GM21423 (cell line): Measurements from ENCODE around the gene ARL16.

ENCODE experiments used
- ATAC-seq: cut with Tn5 transposase; IDR thresholded peaks from one replicate; pipeline ENCODE4 v1.9.1; 2021; ENCODE audit warnings: mild to moderate bottlenecking, moderate library complexity; ENCODE audit not compliant: unreplicated experiment

ARL16 gene

DNA sequence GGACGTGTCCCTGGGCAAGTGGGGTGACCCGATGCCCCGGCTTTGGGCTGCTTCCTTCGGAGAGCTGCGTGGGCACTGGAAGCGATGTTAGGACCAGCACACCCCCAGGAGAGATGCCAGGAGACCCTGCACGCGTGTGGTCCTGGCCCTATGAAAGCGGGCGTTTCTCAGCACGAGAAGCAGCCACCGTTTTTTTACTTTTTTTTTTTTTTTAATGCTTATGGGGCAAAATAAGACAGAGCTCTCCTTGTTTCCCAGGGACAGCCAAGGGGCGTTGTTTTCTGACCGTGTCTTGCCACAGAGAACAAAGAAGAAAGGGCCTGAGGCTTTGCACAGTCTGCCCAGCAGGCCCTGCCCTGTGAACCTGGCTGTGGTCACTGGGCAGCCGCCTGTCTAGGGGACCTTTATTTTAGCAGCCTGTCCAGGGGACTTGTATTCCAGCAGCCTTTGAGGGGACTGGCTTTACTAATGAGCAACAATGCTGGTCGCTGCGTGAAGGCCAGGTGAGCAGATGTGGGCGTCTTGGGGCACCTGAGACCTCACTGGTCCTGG, 29.5 kb upstream of the ARL16 start:
- ATAC-seq, result no peak

DNA sequence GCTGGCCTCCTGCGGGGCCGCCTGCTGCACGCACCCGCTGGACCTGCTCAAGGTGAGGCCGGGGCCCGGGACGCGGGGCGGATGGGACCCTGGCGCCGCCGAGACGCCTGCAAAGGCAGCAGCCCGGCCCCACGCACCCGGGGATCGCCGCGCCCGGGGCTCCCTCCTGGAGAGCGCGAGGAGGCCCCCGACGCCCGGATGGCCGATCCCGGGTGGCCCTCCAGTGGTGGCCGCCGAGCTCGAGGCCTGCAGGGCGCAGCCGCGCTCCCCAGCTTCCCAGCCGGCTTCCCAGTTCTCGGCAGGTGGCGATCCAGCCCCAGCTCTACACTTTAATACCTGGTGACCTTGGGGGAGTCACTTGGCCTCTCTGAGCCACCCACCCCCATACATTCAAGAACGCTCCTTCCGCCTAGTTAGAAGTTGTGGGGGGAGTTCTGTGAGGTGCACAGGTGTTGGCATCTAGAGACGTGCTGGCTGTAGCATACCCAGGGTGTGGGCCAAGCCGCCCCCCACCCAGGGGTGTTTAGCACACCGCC, 28.9 kb upstream of the ARL16 start:
- no peak for ATAC-seq

GRCh38 chr17:81711814-81712467, 28.3 kb upstream of the ARL16 start, which contains the start of gene SLC25A10:
Gene SLC25A10, plus strand, starts transcription at chr17:81712284. Its CDS starts 143 bp downstream, at chr17:81712427.
- peak; percentile 52 for ATAC-seq

DNA sequence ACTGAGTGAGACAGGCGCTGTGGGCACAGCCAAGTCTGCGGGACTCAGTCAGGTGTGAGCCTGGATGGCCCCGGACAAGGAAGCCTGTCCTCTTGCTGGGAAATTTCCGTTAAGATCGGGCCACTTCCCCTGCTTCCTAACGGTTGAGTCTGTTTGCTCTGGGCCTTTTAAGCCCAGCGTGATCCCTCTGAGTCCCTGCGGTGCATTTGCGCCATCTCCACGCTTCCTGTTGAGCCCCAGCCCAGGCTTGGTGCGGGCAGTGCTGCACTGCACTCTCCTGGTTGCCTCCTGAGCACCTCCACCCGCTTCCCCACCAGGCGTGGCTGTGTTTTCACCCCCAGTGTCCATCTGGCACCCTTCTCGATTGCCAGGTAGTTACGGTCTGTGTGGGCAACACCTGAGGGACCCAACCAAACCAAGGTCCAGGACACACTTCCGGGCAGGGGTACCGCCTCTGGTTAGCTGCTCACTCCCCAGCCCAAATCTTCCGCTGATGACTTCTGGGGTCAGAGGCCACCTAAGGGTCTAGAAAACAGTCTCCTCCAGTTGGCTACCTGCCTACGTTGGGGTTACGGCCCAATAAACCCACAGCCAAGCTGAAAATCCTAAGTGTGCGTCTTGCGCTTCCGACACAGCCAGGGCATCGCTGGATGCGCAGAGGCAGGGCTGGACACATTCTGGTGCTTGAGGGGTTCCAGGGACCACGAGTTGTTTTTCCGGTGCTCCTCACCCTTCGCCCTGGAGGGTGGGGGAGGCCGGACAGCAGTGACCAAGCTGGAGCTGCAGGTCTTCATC, 27.1 kb upstream of the ARL16 start:
- no peak for ATAC-seq

DNA sequence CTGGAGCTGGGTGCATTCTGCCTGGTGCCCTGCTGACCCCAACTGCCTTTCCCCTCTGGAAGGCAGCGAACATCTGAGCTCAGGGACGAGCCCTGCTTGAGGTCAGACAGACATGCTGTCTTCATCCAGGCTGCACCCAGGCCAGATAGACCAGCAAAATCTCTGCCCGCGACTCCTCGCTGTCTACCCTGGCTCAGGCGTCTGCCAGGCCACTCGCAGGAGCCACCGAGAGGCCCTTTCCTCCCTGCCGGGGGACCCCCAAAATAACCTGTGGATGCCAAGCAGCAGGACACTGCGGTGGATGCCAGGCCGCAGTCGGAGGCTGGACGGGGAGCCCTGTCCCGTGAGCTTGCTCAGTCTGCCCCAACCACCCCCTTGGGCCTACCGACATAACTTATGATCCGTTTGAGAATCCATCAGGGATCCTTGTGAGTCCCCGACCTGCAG, 25.2 kb upstream of the ARL16 start:
- no peak for ATAC-seq

DNA sequence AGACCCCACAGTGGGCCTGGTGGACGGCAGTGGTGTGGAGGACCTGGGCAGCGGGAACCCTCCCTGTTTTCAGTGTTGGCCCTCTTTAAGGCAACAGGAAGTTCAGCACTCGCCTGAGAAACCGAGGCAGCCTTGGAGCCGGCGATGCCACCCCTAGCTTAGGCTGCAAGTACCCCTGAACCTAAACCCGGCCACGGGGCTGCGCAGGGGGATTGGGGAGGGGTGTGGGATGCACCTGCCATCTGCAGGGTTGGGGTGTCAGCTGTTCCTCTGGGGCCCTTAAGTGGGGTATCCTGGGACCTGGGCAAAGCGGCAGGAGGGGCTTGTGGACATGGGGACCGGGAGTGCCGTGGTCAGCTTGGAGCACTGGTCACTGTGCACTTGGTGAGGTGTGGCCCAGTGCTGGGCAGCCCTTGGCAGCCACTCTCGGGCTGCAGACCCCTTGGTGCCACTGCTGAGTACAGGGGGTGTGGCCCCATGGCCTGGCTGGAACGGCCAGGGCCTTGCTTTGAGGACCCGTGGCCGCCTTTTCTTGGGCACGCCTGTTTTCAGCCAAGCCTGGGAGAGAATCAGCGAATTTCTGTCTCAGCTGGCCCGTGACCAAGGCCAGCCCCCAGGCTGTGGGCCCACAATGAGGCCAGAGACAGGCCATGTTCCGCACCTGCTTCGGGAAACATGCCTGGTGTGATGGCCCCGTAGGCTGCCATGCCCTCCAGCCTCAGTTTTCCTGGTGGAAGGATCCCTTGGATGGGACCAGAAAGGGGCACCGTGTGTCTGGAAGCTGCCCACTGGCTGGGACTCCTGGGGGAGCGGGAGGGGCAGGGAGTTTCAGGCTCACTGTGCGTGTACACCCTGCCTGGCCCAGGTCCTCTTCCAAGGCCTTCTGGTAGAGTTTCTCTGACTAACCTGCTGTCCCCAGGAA, 24.4 kb upstream of the ARL16 start:
- ATAC-seq, result no peak

DNA sequence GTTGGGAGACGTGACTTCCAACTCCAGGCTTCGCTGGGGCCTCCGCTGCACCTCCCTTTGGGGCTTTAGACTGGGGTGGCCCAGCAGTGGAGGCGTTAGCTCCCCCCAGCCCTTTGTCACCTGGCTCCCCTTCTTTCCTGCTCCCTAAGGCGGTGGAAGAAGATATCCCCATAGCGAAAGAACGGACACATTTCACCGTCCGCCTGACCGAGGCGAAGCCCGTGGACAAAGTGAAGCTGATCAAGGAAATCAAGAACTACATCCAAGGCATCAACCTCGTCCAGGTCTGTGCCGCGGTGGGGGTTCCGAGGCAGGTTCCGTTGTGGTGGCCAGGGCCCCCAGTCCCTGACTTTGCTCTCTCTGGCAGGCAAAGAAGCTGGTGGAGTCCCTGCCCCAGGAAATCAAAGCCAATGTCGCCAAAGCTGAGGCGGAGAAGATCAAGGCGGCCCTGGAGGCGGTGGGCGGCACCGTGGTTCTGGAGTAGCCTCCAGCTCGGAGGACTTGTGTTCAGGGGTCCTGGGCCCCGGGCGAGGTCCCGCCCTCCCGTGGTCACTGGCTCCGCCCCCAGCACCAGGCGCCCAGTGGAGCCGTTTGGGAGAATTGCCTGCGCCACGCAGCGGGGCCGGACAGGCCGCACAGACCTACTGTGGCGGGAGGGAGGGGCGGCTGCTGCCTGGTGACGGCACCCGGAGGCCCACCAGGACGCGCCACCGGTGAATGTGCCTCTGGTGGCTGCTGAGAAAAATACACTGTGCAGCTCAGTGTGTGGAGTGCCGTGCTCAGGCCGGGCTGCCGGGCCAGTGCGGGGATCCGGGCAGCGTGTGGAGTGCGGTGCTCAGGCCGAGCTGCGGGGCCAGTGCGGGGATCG, 23.4 kb upstream of the ARL16 start:
- no peak for ATAC-seq

DNA sequence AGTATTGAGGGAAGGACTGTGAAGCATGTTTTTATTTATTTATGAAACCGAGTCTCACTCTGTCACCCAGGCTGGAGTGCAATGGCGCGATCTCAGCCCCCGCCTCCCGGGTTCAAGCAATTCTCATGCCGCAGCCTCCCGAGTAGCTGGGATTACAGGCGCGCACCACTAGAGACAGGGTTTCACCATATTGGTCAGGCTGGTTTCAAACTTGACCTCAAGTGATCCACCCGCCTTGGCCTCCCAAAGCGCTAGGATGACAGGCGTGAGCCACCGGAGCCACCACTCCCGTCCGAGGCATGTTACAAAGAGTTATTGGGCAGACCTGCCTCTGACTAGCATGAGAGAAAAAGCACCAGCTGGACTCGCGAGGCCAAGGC, 22.6 kb upstream of the ARL16 start:
- ATAC-seq, result no peak

GRCh38 chr17:81705518-81706231, 22.1 kb upstream of the ARL16 start:
- ATAC-seq, result no peak

- ATAC-seq, result no peak
These were observed 20.4 kb upstream of the ARL16 start for GRCh38 chr17:81703747-81704654.

- peak; percentile 72 for ATAC-seq
These were observed 19.5 kb upstream of the ARL16 start, which contains the start of gene MRPL12 for GRCh38 chr17:81702934-81703746. Gene MRPL12, plus strand, starts transcription at chr17:81703367. Its CDS starts 135 bp downstream, at chr17:81703502.

- ATAC-seq, result no peak
These were observed 17.9 kb upstream of the ARL16 start for GRCh38 chr17:81701288-81702071.

- no peak for ATAC-seq
These were observed 17.0 kb upstream of the ARL16 start for GRCh38 chr17:81700353-81701287.

GRCh38 chr17:81697261-81698044, 13.9 kb upstream of the ARL16 start:
- no peak for ATAC-seq
